Colonic mucosa (tissue), 4 donors: ENCODE results near the gene NKD2. TPM values are rescaled to one million over a fixed set of nuclear protein-coding genes. Genes with fewer than 3 reads are reported as not detected.

Source experiments
- DNase-seq: peaks from one replicate; pipeline ENCODE4 v3.0.0-alpha.2; 2020
- H3K27ac ChIP-seq: fragments of 200-600 bp; one replicate; pipeline ENCODE4 v1.8.0; 2021
- H3K27me3 ChIP-seq: fragments of 200-600 bp; one replicate; pipeline ENCODE4 v1.8.0; 2021
- H3K36me3 ChIP-seq: fragments of 200-600 bp; one replicate; pipeline ENCODE4 v1.8.0; 2021
- H3K4me1 ChIP-seq: fragments of 200-600 bp; one replicate; pipeline ENCODE4 v1.8.0; 2021; ENCODE audit warnings: mild to moderate bottlenecking
- H3K4me3 ChIP-seq: fragments of 200-600 bp; one replicate; pipeline ENCODE4 v1.8.0; 2021
- H3K9ac ChIP-seq, 2 donors: one replicate each; pipeline ENCODE4 v1.7.0; 2013; ENCODE audit warnings: control low read depth in 2 of 2, low read depth in 2 of 2, low read length in 2 of 2
- H3K9me3 ChIP-seq: fragments of 200-600 bp; one replicate; pipeline ENCODE4 v1.8.0; 2021
- CTCF ChIP-seq: fragments of 200-600 bp; IDR thresholded peaks from one replicate; pipeline ENCODE4 v1.8.0; 2022; ENCODE audit warnings: antibody characterized with exemption, mild to moderate bottlenecking
- intact Hi-C: fragments of 100-400 bp; cut with DNase I; formaldehyde crosslinking; loops from one replicate; pipeline ENCODE4 v1.14.1; 2022
- total RNA-seq, 2 donors: library from RNA; stranded (reverse); fragmentation: NEBNext Ultra II Directional in 1 of 2; extraction: Animal tissue kit (Norgen Biotek cat#: 25700) in 1 of 2; gene quantifications; one replicate each; pipeline ENCODE4 v1.2.1, GENCODE V29; 2021
- donor health status: healthy.
- donor health status: DM: no; HTN: no; CAD: no.
- donor health status: DM: no; HTN: no; CAD: no.

NKD2 gene
- total RNA-seq, 2 donors from 2014 or later: 0.94 to 1.9 TPM

GRCh38 chr5:1014781-1015221 is 6.2 kb downstream of the NKD2 start:
- no peaks in the 10 kb centered on the region for H3K36me3 ChIP-seq
- H3K27ac ChIP-seq: no peak overlapping the region
- H3K27me3 ChIP-seq: peaks cover 16% of the 10 kb centered on the region
- no peak overlapping the region for H3K4me3 ChIP-seq
- TF ChIP-seq CTCF: no peak
- intact Hi-C loops: loop anchor here (5.0 kb wide), 1 partner anchor 92 kb away; no protein-coding TSS in a partner anchor
- H3K4me1 ChIP-seq: no peaks in the 10 kb centered on the region
- no peaks in the 10 kb centered on the region for H3K9me3 ChIP-seq
- DNase-seq: no peak
- no peak overlapping the region for H3K9ac ChIP-seq

- no peak for DNase-seq
- H3K9ac ChIP-seq: no peak overlapping the region
- TF ChIP-seq CTCF: no peak
- H3K36me3 ChIP-seq: no peaks in the 10 kb centered on the region
- H3K4me3 ChIP-seq: no peak overlapping the region
- H3K27me3 ChIP-seq: peaks cover 9% of the 10 kb centered on the region
- no peaks in the 10 kb centered on the region for H3K9me3 ChIP-seq
- H3K4me1 ChIP-seq: no peaks in the 10 kb centered on the region
- no peak overlapping the region for H3K27ac ChIP-seq
- intact Hi-C loops: no loop called here
These were observed 6.9 kb downstream of the NKD2 start for GRCh38 chr5:1015507-1015906.

GRCh38 chr5:1016036-1016435 is 7.4 kb downstream of the NKD2 start:
- H3K4me1 ChIP-seq: no peaks in the 10 kb centered on the region
- H3K4me3 ChIP-seq: no peak overlapping the region
- intact Hi-C loops: no loop called here
- no peaks in the 10 kb centered on the region for H3K9me3 ChIP-seq
- H3K27me3 ChIP-seq: peaks cover 4% of the 10 kb centered on the region
- DNase-seq: no peak
- TF ChIP-seq CTCF: no peak
- H3K9ac ChIP-seq: no peak overlapping the region
- no peaks in the 10 kb centered on the region for H3K36me3 ChIP-seq
- H3K27ac ChIP-seq: no peak overlapping the region

GRCh38 chr5:1016476-1016875 is 7.9 kb downstream of the NKD2 start:
- Histone ChIP-seq H3K4me3 (no peak overlapping the region), H3K27me3 (peaks cover 2% of the 10 kb centered on the region), H3K27ac (no peak overlapping the region), H3K4me1 (no peaks in the 10 kb centered on the region), H3K9me3 (no peaks in the 10 kb centered on the region), H3K36me3 (no peaks in the 10 kb centered on the region), H3K9ac (no peak overlapping the region)
- DNase-seq: no peak
- intact Hi-C loops: no loop called here
- no peak for TF ChIP-seq CTCF

GRCh38 chr5:1017056-1017455 is 8.5 kb downstream of the NKD2 start:
- H3K9me3 ChIP-seq: no peaks in the 10 kb centered on the region
- H3K27me3 ChIP-seq: no peaks in the 10 kb centered on the region
- no peaks in the 10 kb centered on the region for H3K36me3 ChIP-seq
- DNase-seq: no peak
- H3K4me3 ChIP-seq: no peak overlapping the region
- intact Hi-C loops: no loop called here
- no peak for TF ChIP-seq CTCF
- H3K4me1 ChIP-seq: no peaks in the 10 kb centered on the region
- H3K27ac ChIP-seq: no peak overlapping the region
- H3K9ac ChIP-seq: no peak overlapping the region
